LNCAP (cell line): ENCODE measurements around the gene PEX10.

ENCODE experiments used
- TF ChIP-seq, protein P1 (sequence below): fragments of 450-650 bp; IDR thresholded peaks from 2 replicates; pipeline ENCODE4 v1.5.1; 2017; ENCODE audit warnings: mild to moderate bottlenecking

Gene PEX10

DNA sequence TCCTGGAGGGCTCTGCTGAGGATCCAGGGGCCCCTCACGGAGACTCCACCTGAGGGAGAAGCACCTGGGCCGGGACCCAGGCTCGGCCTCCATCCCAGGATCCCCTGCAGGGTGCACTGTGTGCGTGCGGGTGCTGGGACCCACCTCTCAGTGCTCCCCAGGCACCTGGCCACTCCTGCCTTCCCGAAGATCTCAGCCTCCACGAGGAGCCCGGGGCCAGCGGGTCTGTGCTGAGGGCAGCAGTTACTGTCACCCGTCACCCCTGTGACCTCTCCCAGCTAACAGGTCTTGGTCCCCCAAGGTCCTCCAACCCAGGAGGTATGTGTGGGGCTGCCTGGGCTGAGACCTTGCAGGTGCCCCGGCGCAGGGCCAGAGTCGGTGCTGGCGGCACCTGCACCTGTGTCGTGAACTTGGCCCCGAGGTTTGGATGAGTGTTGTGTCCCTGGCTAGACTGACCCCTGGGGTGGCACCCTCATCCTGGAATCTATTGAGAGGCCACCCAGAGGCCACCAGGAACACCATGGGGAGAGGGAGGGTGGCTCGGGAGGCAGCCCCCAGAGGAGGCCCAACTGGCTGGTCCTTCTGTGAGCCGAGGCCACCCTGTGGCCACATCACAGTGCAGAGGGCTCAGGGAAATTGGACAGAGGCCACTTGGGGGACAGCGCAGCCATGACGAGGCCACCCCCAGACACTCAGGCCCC, 38.7 kb downstream of the PEX10 start:
- TF ChIP-seq, protein P1, sequence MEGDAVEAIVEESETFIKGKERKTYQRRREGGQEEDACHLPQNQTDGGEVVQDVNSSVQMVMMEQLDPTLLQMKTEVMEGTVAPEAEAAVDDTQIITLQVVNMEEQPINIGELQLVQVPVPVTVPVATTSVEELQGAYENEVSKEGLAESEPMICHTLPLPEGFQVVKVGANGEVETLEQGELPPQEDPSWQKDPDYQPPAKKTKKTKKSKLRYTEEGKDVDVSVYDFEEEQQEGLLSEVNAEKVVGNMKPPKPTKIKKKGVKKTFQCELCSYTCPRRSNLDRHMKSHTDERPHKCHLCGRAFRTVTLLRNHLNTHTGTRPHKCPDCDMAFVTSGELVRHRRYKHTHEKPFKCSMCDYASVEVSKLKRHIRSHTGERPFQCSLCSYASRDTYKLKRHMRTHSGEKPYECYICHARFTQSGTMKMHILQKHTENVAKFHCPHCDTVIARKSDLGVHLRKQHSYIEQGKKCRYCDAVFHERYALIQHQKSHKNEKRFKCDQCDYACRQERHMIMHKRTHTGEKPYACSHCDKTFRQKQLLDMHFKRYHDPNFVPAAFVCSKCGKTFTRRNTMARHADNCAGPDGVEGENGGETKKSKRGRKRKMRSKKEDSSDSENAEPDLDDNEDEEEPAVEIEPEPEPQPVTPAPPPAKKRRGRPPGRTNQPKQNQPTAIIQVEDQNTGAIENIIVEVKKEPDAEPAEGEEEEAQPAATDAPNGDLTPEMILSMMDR = no peak

DNA sequence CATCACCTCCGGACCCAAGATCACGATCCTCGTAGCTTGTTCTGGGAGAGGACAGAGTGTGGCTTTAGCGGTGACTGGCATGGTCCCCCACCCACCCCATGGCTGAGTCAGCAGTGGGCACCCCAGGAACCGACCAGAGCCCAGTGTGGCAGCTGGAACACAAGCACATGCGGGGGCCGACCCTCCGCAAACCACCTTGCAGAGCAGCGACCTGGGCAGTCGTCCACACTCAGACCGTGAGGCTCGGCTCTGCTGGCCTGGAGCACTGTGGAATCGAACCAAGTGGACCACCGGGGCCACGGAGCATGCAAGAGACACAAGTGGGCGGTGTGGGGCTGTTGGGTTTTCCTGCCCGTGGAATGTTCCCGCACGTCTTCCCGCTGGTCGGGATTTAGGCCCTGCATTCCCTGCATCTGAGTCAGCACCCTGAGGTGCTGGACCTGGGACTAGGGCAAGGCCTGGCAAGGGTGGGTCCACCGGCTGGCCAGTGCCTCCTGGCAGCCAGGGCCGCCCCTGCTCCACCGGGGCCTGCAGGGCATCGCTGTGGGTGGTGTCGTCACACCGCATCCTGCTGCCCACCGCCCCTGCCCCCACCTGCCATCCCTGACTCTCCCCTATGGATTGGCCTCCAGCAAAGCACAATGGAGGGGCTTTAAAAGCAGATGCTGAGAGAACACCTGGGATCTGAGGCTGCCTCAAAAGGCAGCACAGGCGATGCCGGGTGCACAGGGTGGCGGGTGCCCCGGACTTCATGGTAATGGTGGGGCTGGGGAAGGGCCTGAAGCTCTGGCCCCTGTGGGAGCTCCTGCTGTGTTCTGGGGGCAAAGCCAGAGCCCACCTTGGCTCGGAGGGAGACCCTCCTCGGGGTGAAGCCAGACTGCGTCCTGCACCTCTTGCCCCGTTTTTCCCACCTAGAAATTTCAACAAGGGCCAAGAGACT, 39.5 kb downstream of the PEX10 start:
- TF ChIP-seq, protein P1 = no peak

DNA sequence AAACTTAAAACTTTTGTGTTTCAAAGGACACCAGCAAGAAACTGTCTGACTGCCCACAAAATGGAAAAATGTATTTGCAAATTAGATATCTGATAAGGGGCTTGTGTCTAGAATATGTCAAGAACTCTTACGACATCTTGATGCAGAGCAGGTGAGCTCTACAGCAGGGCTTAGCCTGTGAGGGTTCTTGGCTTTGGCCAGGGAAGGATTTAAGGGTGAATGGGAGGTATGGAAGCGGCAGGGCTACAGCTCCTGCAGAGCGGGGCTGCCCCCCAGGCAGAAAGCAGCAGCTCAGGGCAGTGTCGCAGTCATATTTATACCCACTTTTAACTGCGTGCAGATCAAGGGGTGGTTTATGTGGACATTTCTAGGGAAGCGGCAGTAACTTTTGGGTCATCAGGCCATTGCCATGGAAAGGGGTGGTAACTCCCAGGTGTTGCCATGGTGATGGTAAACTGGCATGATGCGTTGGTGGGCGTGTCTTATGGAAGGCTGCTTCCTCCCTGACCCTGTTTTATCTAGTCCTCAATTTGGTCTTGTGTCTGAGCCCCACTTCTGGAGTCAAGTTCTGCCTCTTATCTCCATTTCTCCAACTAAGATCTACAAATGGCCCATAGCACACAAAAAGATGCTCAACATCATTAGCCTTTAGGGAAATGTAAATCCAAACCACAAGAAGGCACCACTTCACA, 44.2 kb downstream of the PEX10 start:
- TF ChIP-seq, protein P1 = no peak

DNA sequence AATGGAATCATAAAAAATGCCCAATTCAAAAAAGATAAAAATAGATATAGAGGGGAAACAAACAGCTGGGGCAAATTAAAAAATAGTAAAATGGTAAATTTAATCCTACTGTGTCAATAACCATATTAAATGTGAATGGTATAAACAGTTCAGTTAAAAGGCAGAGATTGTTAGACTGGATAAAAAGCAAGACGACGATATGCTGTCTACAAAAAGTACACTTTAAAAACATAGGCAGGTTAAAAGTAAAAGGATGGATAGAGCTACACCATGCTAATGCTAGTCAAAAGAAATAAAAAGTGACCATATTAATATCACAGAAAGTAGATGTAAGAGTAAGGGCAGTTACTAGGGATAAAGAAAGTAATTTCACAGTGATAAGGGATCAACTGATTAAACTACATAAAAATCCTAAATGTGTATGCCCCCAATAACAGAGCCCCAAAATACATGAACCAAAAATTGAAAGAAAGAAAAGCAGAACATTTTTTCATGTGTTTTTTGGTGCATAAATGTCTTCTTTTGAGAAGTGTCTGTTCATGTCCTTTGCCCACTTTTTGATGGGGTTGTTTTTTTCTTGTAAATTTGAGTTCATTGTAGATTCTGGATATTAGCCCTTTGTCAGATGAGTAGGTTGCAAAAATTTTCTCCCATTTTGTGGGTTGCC, 48.4 kb downstream of the PEX10 start:
- TF ChIP-seq, protein P1 = no peak

DNA sequence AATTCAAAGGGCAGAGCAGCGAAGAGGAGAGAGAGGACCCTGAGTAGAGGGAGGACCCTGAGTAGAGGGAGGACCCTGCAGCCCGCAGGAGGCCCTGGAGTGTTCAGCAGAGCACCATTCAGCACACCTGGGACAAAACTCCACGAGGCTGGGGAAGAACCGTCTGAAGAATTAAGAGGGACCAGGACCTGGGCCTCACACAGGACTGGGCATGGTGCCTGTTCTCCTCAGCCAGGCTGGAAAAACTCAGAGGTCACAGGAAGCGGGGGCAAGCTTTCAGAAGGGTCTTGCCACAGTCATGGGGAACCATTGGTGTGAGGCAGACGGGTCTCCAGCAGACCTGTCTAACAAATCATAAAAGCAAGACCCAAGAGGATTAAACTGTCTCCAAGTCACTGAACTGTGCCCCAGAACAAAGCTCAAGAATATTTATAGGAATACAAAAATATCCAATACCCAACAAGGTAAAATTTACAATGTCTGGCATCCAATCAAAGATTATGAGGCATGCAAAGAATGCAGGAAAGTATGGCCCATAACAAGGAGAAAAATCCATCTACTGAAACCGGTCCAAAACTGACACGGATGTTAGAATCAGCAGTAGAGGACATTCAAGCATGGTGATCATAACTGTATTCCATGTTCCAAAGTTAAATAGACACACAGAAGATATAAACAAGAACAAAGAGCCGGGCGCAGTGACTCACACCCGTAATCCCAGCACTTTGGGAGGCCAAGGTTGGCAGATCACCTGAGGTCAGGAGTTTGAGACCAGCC, 51.6 kb downstream of the PEX10 start:
- TF ChIP-seq, protein P1 = no peak

DNA sequence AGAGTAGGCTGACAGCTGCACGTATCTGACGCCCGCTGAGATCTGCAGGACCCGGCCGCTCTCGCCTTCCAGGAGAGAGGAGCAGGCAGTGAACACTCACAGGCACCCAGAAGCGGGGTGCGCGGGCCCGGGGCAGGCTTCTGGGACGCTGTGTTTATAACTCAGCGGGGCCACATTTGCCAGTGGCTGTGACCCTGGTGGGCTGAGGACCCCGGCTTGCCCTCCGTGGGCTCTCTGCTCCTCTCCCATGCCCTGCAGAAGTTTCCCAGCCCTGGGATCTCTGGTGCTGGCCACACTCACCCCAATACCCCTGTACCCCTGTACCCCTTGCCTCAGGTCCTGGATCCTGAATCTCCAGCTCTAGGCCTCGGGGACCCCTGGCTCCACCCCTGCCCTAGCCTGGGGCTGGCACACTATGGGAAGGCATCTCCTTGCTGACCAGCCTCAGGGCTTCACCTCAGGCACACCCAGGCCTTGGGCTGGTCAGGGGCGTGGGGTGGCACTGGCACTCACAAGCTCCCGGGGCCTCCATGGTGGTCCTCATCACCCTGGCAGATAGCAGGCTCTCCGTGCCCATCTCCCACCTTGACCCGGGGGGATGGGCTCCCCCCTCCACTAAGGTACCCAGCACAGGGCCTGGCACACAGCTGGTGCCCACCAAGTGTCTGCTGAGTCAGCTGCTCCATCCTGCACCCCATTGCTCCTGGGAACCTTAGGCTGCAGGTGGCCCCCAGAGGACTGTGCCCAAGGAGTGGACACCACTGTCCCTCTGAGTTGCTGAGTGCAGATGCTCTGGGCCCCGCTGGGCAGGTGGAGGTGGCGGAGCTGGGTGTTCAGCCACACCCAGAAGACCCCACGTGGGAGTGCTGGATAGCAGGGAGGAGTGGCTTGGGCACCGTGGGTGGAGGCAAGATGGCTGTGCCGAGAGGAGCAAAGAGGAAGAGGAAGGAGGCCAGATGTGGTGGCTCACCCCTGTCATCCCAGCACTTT, 53.4 kb downstream of the PEX10 start:
- TF ChIP-seq, protein P1 = no peak
